NB4 (cell line): Measurements from ENCODE around the gene ACOX1.

Experiments
- DNase-seq: peaks from one replicate; pipeline ENCODE4 v3.0.0; 2010; ENCODE audit warnings: low read depth
- H3K4me3 ChIP-seq: one replicate; pipeline ENCODE4 v1.5.1; 2011; ENCODE audit warnings: mild to moderate bottlenecking, low read depth, low read length, moderate library complexity
- MYC ChIP-seq: IDR thresholded peaks from 2 replicates; pipeline ENCODE4 v1.6.1; 2011; ENCODE audit warnings: low read depth, low read length
- POLR2A ChIP-seq: IDR thresholded peaks from 2 replicates; pipeline ENCODE4 v1.6.1; 2011; ENCODE audit warnings: mild to moderate bottlenecking; ENCODE audit not compliant: insufficient read length; ENCODE audit errors: extremely low read depth
- TF ChIP-seq, protein P1 (sequence below): IDR thresholded peaks from 2 replicates; pipeline ENCODE4 v1.6.1; 2011; ENCODE audit warnings: low read depth, low read length
- TF ChIP-seq, protein P2 (sequence below): IDR thresholded peaks from one replicate; pipeline ENCODE4 v1.5.1; 2012; ENCODE audit warnings: low read depth, low read length

The ACOX1 gene

DNA sequence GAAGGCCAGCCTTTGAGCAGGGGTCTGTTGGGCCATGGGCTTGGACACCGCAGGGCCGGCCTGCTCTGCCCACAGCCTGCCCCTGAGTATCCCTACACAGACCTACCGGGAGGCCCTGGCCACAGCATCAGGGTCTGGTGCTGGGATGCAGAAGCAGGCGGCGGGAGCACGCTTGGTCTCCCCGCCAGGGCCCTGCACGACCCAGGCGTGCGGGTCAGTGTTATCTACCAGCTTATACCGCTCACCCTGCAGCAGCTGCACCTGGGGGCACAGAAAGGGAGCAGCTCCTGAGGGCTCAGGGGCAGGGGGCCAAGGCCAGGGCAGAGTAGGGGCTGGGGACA is 39.3 kb upstream of the ACOX1 start:
- DNase-seq: no peak
- H3K4me3 ChIP-seq: no peak overlapping the region
- TF ChIP-seq, protein P1, sequence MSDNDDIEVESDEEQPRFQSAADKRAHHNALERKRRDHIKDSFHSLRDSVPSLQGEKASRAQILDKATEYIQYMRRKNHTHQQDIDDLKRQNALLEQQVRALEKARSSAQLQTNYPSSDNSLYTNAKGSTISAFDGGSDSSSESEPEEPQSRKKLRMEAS: no peak
- no peak for TF ChIP-seq MYC
- TF ChIP-seq POLR2A: no peak
- TF ChIP-seq, protein P2, sequence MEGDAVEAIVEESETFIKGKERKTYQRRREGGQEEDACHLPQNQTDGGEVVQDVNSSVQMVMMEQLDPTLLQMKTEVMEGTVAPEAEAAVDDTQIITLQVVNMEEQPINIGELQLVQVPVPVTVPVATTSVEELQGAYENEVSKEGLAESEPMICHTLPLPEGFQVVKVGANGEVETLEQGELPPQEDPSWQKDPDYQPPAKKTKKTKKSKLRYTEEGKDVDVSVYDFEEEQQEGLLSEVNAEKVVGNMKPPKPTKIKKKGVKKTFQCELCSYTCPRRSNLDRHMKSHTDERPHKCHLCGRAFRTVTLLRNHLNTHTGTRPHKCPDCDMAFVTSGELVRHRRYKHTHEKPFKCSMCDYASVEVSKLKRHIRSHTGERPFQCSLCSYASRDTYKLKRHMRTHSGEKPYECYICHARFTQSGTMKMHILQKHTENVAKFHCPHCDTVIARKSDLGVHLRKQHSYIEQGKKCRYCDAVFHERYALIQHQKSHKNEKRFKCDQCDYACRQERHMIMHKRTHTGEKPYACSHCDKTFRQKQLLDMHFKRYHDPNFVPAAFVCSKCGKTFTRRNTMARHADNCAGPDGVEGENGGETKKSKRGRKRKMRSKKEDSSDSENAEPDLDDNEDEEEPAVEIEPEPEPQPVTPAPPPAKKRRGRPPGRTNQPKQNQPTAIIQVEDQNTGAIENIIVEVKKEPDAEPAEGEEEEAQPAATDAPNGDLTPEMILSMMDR: no peak

DNA sequence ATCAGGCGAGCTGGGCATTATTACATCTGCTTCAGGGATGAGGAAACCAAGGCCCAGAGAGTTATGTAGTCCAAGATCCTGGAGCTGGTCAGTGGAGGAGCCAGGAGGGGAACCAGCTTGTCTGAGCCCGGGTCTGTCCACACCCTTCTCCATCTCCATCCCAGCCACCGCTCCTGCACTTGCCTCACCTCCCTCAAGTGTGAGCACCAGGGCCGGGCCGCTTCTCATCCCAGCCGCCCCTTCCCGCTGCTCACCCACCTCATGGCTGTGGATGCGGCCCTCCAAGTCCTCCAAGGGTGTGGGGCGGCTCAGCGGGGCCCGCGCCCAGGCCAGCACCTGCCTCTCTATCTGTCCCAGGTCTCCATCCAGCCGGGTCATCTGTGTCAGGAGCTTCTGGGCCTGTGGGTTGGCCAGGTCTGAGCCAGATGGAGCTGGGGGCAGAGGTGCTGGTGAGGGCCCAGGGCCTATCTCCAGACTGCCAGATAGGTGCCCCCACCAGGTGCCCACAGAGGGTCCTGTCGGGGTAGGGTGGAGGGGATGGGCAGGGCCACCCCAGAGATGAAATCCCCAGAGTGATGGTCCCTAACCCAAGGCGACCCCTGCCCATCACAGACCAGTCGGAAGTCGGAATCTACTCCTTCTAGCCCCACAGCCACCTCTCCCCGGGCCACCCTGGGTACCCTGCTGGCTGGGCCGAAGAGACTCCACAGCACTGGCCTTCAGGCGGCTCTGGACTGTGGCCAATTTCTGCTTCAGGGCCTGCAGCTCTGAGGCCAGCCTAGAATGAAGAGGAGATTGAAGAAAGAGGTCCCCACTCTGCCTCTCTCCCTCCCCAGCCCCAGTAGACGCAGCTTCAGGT is 38.7 kb upstream of the ACOX1 start:
- DNase-seq: no peak
- TF ChIP-seq, protein P2: no peak
- TF ChIP-seq, protein P1: no peak
- TF ChIP-seq MYC (no peak), POLR2A (no peak)
- H3K4me3 ChIP-seq: no peak overlapping the region

DNA sequence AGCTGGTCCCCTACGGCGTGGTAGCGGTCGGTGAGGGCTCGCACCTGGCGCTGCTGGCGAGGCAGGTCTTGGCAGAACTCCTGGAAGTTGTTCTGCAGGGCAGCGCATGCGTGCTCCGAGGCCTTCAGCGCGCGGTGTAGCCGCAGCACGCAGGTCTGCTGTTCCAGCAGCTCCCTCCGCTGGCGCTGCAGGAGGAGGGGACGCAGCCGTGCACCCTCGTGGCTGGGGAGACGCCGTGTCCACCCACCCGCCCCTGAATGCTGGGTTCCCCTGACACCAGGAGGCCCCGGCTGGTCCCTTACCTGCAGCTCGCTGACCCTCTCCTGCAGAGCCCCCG is 35.9 kb upstream of the ACOX1 start:
- DNase-seq: no peak
- H3K4me3 ChIP-seq: no peak overlapping the region
- TF ChIP-seq POLR2A (no peak), MYC (no peak)
- TF ChIP-seq, protein P1: no peak
- TF ChIP-seq, protein P2: no peak

DNA sequence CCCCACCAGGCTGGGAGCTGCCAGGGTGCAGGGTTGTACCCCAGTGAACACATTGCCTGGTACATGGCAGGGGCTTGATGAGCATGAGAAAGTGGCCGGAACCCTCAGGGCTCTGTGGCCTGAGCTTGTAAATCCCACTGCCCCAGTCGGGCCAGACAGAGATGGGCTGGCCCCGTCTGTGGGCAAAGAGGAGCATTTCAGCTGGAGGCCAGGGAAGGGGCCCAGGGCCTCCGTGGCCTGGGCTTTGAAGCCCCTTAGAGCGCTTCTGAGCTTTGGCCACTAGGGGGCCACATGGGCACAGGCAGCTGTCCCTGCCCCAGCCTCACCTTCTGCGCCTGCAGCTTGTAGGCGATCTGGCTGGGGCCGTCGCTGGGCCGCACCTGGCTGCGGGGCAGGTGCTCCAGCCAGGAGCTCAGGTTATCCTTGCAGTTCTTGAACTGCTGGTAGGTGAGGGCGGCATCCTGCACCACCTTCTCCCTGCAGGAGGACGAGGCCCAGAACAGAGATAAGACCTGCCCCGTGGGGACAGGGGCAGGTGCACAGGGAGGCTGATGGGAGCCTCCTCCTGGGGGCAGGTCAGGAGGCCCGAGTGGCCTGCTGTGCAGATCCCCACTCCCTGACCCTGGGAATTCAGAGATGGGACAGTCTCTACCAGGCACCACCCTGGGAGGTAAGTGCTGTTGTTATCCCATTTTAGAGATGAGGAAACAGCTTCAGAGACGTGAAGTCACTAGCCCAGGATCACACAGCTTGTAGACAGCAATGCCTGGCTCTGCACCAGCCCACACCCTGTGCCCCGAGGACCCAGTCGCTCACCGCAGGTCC is 35.3 kb upstream of the ACOX1 start:
- TF ChIP-seq POLR2A: no peak
- no peak for TF ChIP-seq MYC
- TF ChIP-seq, protein P1: no peak
- TF ChIP-seq, protein P2: peak; percentile 96
- H3K4me3 ChIP-seq: no peak overlapping the region
- DNase-seq: peak; percentile 79

DNA sequence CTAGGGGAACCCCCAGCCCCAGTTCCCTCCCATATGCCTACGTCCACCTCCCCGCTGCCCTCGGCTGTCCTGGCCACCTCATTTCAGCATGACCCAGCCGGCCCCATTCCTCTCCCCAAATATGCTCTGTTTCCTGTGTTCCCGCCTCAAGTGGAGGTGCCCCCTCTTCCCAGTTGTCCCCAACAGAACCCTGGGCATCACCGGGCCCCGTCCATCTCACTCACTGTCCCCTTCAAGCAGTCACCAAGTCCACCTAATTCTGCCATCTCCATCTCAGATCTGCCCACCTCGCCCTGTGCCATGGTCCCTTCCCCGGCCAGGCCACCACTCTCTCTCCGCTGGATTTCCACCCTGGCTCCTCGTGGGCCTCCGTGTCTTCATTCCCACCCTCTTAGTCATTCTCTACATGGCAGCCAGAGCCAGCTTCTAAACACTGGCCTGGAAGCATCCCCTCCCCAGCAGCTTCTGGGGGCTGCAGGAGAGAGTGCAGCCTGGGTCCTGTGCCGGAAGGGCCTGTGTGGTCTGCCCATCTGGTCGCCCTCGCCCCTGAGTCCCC is 34.5 kb upstream of the ACOX1 start:
- H3K4me3 ChIP-seq: no peak overlapping the region
- TF ChIP-seq, protein P2: no peak
- TF ChIP-seq POLR2A (no peak), MYC (no peak)
- TF ChIP-seq, protein P1: no peak
- no peak for DNase-seq
